NOMO-1 (cell line): ENCODE data around the gene PNPLA5.
"Not testable (repeated sequence)": the region's sequence is repeated elsewhere in the genome, so short reads cannot be mapped to it uniquely, and the experiment has no call there.

Source experiments
- DNase-seq, 2 experiments: peaks; one replicate each; lab custom pipeline; 2025; ENCODE audit not compliant: unreplicated experiment in 2 of 2; lab: John Stamatoyannopoulos, UW

The PNPLA5 gene

DNA sequence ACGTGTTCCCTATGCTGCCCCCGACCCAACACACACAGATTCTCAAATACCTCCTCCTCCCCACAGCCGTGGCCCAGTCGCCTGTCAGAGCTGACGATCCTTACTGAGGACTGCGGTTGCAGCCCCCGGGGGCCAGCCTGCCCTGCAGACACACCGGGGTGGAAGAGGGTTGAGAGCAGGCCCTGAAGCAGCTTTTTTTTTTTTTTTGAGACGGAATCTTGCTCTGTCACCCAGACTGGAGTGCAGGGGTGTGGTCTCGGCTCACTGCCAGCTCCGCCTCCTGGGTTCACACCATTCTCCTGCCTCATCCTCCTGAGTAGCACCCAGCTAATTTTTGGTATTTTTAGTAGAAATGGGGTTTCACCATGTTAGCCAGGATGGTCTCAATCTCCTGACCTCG is 11.2 kb upstream of the PNPLA5 start:
- not testable (repeated sequence) for DNase-seq

DNA sequence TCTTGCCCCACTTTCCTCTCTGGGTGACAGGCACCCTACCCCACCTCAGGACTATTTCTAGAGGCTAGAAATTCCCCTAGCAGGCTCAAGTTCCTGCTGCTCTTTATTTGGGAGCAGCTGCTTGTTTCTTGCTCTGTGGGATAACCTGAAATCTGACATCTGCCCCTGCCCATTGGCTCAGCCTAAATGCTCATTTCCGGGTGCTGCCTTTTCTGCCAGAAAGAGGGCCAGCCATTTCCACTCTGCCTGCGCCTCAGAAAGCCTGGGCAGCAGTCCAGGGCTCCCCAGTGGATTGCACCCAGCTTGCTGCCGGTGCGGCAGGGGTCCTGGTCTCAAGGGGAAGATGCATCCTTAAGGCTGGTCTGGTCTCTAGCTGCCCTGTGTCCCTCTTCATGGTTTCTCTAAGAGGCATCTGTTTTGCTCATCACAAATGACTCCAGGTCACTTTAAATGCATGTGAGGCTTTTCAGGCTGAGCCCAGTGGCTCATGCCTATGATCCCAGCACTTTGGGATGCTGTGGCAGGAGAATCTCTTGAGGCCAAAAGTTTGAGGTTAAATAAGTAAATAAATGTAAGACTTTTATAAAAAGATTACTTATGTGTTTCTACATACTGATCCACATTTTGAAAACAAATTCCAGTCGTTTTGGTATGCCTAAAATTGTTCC is 10.3 kb upstream of the PNPLA5 start:
- no peak for DNase-seq

DNA sequence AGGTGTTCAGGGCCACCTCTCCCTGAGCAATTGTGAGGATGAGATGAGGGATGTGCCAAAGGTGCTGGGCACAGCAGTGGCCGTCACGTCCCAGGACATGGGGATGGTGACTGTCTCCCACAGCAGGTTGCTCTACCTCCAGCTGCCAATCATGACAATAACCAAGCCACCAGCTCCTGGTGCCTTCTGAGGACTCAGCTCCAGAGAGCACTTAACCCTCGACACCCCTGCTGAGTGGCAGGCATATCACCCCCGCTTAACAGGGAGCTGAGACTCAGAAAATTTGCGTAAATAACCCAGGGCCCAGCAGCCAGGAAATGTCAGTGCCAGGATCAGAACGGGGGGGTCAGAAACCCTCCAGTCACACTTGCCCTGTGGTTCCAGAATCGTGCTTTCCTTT is 8.4 kb upstream of the PNPLA5 start:
- DNase-seq, result no peak

GRCh38 chr22:43897751-43898261 is 6.0 kb upstream of the PNPLA5 start:
- DNase-seq, result no peak

DNA sequence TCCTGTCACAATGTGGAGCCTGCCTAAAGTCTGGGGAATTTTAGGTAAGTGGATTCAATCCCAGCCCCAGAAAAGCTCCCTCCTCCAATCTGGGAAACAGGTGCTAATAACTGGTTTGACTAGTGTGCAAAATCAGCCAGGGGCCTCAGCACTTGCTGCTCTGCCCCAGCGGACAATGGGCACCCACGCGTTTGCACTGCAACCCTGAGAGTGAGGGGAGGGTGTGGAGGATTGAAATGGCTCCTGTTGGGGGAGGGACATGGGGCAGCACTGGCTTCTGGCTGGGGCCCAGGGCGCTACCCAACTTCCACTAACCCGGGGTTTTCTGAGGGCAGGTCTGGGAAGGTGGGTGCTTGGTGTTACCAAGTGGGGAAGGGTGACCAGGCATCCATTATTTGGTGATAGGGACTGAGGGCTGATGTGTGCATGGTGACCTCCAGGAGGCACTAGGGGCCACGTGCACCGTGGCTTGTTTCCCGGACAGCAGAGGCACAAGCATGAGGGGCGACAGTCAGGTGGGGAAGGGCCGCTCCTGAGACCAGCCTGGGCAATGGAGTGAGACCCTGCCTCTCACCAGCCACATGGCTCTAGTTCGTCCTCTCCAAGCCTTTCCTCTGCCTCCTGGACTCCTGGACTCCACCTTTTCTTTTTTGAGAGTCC is 4.3 kb upstream of the PNPLA5 start:
- no peak for DNase-seq

- DNase-seq, result no peak
Observed at GRCh38 chr22:43894122-43894521, 2.3 kb upstream of the PNPLA5 start.

DNA sequence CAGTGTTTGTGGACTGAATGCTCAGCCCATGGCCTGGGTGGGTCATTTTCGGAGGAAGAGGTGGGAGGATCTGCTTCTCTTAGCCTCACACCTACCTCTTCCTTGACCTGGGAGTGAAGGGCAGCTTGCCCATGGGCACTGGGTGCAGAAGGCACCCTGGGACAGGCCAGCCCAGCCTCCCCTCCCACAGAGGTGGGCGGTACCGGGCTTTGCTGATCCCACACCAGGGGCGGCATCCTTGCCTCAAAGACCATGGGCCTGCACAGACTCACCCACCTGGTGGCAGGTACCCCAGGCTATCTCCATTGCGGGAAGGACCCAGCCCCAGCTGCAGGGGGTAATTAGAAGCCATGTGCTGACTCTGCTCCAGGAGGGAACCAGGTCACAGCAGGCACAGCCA is 1.5 kb upstream of the PNPLA5 start:
- DNase-seq, result no peak

- no peak for DNase-seq
Observed at GRCh38 chr22:43892183-43892894, 526 bp upstream of the PNPLA5 start.

GRCh38 chr22:43890901-43891331 is 897 bp downstream of the PNPLA5 start:
- DNase-seq, result no peak

DNA sequence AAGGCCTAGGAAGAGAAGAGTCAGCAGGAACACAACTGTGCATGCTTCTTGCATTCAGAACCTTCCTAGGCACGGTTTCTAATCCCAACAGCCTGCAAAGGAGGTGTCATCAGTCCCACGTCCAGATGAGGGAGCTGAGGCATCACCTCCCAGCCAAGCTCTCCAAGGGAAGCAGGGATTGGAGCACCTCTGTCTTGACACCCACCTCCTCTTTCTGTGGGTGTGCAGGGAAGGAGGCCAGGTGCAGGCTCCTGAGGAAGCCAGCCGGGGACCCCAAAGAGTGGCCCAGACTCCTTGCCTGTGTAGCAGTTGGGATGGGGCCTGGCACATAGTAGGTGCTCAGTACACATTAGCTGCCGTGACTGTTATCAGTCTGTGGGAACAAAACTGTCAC is 2.0 kb downstream of the PNPLA5 start:
- no peak for DNase-seq

GRCh38 chr22:43889201-43889859 is 2.5 kb downstream of the PNPLA5 start:
- no peak for DNase-seq

GRCh38 chr22:43888740-43889139 is 3.1 kb downstream of the PNPLA5 start:
- DNase-seq, result no peak

- no peak for DNase-seq
Observed at GRCh38 chr22:43887391-43887790, 4.4 kb downstream of the PNPLA5 start.

DNA sequence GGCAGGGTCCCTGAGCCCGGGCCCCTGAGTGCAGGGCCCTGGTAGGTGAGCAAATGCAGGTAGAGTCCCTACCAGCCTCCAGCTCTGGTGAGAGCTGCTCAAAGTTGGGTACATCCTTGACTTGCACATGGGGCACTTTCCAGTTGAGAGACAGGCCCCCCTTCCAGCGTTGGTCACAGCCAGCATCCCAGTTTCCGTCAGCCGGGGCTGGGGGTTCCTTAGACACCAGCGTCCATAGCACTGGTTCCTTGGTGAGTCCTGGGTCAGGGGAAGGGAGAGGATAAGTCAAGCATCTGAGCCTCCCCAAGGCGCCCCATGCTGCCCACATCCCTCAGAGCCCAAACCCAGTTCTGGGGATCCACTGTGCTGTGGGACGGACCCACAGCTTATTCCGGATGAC is 5.6 kb downstream of the PNPLA5 start:
- DNase-seq, result no peak

- DNase-seq, result no peak
Observed at GRCh38 chr22:43885786-43886185, 6.0 kb downstream of the PNPLA5 start.

GRCh38 chr22:43885319-43885671 is 6.5 kb downstream of the PNPLA5 start:
- DNase-seq, result no peak

DNA sequence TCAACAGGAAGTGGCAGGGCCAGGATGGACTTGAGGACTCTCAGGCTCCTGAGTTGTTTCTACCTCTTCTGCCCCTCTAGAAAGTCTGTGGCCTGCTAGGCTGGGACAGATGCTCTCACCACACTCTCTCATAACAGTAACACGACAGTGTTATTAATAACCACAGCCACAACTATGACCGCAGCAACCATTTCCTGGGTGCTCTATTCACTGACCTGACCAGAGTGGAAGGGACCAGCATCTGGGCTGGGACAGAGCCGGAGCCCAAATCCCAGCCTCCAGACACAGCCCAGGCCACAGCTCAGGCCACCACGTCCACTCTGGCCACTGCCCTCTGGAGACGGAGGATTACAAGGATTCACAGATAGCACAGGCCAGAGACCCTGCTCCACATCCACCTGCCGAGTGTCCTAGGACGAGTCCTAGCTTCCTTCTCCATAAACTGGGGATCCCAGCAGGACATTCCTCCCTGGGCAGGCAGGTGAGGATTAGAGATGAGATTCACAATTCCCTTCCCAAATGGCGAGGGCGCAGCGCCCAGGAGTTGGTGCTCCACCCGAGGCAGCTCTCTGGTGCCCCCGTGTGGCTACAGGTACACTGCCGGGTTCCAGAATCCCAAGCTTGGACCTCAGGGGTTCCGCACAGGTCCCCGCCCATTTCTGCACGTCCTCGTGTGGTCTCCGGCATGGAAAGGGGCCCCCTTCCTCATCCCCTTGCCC is 7.1 kb downstream of the PNPLA5 start:
- DNase-seq, result peak in 1 of 2 experiments; percentile 18

DNA sequence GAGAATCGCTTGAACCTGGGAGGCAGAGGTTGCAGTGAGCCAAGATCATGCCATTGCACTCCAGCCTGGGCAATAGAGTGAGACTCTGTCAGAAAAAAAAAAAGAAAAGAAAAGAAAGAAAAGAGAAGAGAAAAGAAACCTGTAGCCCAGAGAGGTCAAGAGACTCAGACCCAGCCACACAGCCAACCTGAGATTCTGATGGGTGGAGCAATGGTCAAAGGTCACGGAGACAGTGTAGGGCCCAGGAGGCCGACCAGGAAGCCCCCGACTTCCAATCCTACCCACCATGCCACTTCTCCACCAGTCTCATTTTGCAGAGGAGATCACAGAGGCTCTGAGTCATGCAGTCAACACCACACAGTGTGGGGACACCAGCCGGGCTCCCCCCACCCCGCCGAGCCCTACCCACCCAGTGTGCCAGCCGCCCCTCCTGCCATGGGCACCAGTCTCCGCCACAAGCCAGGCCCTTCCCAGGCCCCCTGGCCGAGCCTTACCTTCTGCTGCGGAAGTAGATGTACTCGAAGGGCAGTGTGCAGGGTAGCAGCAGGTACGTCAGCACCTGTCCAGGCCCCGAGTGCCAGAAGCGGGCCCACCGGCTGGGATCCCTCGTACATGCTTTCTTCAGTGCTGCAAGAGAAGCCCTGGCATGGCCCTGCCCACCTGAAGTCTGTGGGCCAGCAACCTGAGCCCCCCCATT is 7.9 kb downstream of the PNPLA5 start:
- DNase-seq, result no peak

- peak; percentile 58 to 66 for DNase-seq
Observed at GRCh38 chr22:43883012-43883661, 8.7 kb downstream of the PNPLA5 start.
